Heart left ventricle (tissue), 16 donors: ENCODE data around the gene DYNC1I1. TPM values are rescaled to one million over a fixed set of nuclear protein-coding genes. Genes with fewer than 3 reads are reported as not detected.

ENCODE experiments used
- ATAC-seq, 4 donors: fragments of 200-7000 bp; cut with Tn5 transposase; one replicate each; pipeline ENCODE4 v1.9.1; 2020 to 2022; ENCODE audit warnings: moderate library complexity in 4 of 4, mild to moderate bottlenecking in 3 of 4, moderate number of reproducible peaks in 1 of 4
- DNase-seq, 5 donors: peaks; one replicate each; pipeline ENCODE4 v3.0.0-alpha.2; 2020
- H3K27ac ChIP-seq, 12 donors: fragments of 200-600 bp; sonication (generic) in 4 of 12; one replicate each; pipeline versions ENCODE4 v1.5.0 to v1.8.0; 2016 to 2022; ENCODE audit warnings: mild to moderate bottlenecking in 2 of 12
- H3K27me3 ChIP-seq, 9 donors: fragments of 200-600 bp; sonication (generic) in 2 of 9; one replicate each; pipeline versions ENCODE4 v1.5.1 to v1.8.0; 2016 to 2022; ENCODE audit warnings: mild to moderate bottlenecking in 3 of 9
- H3K36me3 ChIP-seq, 9 donors: fragments of 200-600 bp; sonication (generic) in 2 of 9; one replicate each; pipeline versions ENCODE4 v1.5.0 to v1.8.0; 2018 to 2022; ENCODE audit warnings: mild to moderate bottlenecking in 2 of 9
- H3K4me1 ChIP-seq, 12 donors: fragments of 200-600 bp; sonication (generic) in 4 of 12; one replicate each; pipeline versions ENCODE4 v1.5.0 to v1.8.0; 2016 to 2022; ENCODE audit warnings: mild to moderate bottlenecking in 3 of 12
- H3K4me3 ChIP-seq, 12 donors: fragments of 200-600 bp; sonication (generic) in 4 of 12; one replicate each; pipeline versions ENCODE4 v1.5.0 to v1.8.0; 2017 to 2022; ENCODE audit warnings: mild to moderate bottlenecking in 9 of 12, moderate library complexity in 4 of 12
- H3K9me3 ChIP-seq, 12 donors: fragments of 200-600 bp; sonication (generic) in 4 of 12; one replicate each; pipeline versions ENCODE4 v1.5.0 to v1.8.0; 2016 to 2022; ENCODE audit warnings: mild to moderate bottlenecking in 1 of 12
- POLR2A ChIP-seq, 2 donors: fragments of 450-650 bp; IDR thresholded peaks; one replicate each; pipeline ENCODE4 v1.6.1; 2017; ENCODE audit warnings: antibody characterized with exemption in 2 of 2, mild to moderate bottlenecking in 2 of 2, moderate library complexity in 2 of 2
- WGBS, 4 donors: extraction: QIAGEN DNeasy Blood & Tissue Kit in 2 of 4; methylation state at CpG; one replicate each; pipeline versions ENCODE4 v1.1.5 to v1.1.7; 2013 to 2018; 5-methylcytosine and 5-hydroxymethylcytosine counted together
- intact Hi-C, 10 donors: fragments of 100-400 bp; cut with DNase I; formaldehyde crosslinking; loops; one replicate each; pipeline versions ENCODE4 v1.11.1 to v1.14.2; 2022
- polyA plus RNA-seq, 2 donors: library from polyadenylated mRNA; stranded (reverse); fragments of 200-250 nt; gene quantifications; one replicate each; pipeline ENCODE4 v1.2.3, GENCODE V29; 2013
- total RNA-seq, 9 donors: library from RNA; depleted of rRNA in 2 of 9; stranded (reverse); fragments of >200 nt in 2 of 9; fragmentation: NEBNext Ultra II Directional in 3 of 9; extraction: Animal tissue kit (Norgen Biotek cat#: 25700) in 3 of 9; gene quantifications; one replicate each; pipeline versions ENCODE4 v1.1.0 to v1.2.4, GENCODE V29; 2016 to 2023
- TF ChIP-seq, protein P1 (sequence below), 12 donors: fragments of 200-600 bp; sonication (generic) in 4 of 12; IDR thresholded peaks; one replicate each; pipeline versions ENCODE4 v1.5.0 to v1.8.0; 2018 to 2022; ENCODE audit warnings: antibody characterized with exemption in 12 of 12, mild to moderate bottlenecking in 5 of 12
- donor health status: ischemic (EF 13 %, LVEDD 7.1; RV severe dilation, severe dysfunction).
- donor health status: healthy with polysubstance abuse.
- donor health status: DM: no; HTN: yes; CAD: no.
- donor health status: DM: no; HTN: no; CAD: no.
- donor health status: ischemic (EF 25% LVEDD 6.9; RV normal size, moderate dysfunction).
- donor health status: ischemic (EF 25% LVEDD 5.7; RV mildly dilated, moderate dysfunction).
- donor health status: healthy.
- donor health status: DM: yes; HTN: yes; CAD: no.
- donor health status: ischemic (EF 35%, LVEDD 5.7; RV mildly dilated, moderate dysfunction).
- donor health status: nonischemic (EF 11% LVEDD 7.7; RV severe dilation, severe dysfunction).
- donor health status: DM: yes; HTN: yes; CAD: no.
- donor health status: PGD.
- donor health status: ischemic (EF 29% LVEDD 5.4; RV normal size, mild dysfunction).
- donor health status: nonischemic (EF 23%, LVEDD 6.1; RV moderate dilation, normal function).

Gene DYNC1I1
- total and polyA plus RNA-seq, 11 donors, result 6.1 to 46.8 (median 30.6) TPM

DNA sequence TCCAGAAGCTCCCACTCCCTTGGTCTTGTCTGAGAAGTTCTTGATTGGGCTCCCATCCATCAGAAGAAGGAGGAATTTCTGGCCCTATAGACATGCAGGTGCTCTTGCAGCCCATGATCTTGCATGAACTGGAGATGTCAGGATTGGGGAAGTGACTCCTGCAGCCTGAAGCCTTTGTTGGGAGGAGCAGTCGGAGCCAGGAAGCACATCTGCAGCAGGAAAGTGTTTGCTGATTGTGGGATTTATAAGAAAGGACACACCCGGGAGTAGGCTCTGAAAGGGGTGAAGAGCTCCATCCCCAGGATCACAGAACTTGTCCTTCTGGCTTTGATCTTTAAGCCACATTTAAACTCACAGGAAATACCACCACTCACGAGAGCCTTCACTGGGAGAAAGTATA lies 185.2 kb downstream of the DYNC1I1 start:
- WGBS, 4 donors, result 57 to 75% (median 67%) methylated on average over 3 of the region's 3 CpGs
- TF ChIP-seq, protein P1, sequence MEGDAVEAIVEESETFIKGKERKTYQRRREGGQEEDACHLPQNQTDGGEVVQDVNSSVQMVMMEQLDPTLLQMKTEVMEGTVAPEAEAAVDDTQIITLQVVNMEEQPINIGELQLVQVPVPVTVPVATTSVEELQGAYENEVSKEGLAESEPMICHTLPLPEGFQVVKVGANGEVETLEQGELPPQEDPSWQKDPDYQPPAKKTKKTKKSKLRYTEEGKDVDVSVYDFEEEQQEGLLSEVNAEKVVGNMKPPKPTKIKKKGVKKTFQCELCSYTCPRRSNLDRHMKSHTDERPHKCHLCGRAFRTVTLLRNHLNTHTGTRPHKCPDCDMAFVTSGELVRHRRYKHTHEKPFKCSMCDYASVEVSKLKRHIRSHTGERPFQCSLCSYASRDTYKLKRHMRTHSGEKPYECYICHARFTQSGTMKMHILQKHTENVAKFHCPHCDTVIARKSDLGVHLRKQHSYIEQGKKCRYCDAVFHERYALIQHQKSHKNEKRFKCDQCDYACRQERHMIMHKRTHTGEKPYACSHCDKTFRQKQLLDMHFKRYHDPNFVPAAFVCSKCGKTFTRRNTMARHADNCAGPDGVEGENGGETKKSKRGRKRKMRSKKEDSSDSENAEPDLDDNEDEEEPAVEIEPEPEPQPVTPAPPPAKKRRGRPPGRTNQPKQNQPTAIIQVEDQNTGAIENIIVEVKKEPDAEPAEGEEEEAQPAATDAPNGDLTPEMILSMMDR (IDR thresholded peaks at IDR 0.05), result no peak
- no peak for TF ChIP-seq POLR2A (IDR thresholded peaks at IDR 0.05)
- no peaks in the 10 kb centered on the region for H3K9me3 ChIP-seq
- H3K27ac ChIP-seq, result no peak overlapping the region
- H3K27me3 ChIP-seq, result no peaks in the 10 kb centered on the region
- no peaks in the 10 kb centered on the region for H3K4me1 ChIP-seq
- no peak overlapping the region for H3K4me3 ChIP-seq
- no peaks in the 10 kb centered on the region for H3K36me3 ChIP-seq
- no peak for DNase-seq
- intact Hi-C loops, result no loop called here
- ATAC-seq, result no peak

DNA sequence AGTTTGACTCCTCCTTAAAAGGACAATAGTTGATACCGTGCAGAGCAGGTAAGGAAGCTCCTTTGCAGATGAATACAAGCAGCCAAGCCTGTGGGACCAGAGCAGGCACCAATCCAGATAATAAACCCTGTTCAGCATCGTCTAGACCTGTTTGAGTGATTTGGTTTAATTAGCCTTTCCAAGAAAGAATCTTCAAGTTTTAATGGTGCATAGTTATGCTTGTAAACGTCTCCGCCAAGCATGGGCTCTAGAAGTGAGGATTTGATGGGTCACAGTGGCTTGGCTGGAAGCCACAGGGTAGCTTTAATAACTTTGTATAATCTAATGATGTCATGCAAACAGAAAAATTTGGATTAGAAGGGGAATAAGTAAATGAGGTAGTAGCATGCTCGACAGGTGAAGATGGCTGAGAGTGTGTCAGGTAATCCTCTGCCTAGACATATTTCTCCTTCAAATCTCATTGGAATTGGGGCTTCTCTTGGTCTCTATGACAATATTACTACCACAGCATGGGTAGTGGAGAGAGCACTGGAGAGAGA lies 188.4 kb downstream of the DYNC1I1 start:
- Histone ChIP-seq H3K4me1 (no peaks in the 10 kb centered on the region), H3K36me3 (no peaks in the 10 kb centered on the region), H3K27ac (no peak overlapping the region), H3K27me3 (no peaks in the 10 kb centered on the region), H3K4me3 (no peak overlapping the region), H3K9me3 (no peaks in the 10 kb centered on the region)
- TF ChIP-seq, protein P1 (IDR thresholded peaks at IDR 0.05), result no peak
- TF ChIP-seq POLR2A (IDR thresholded peaks at IDR 0.05), result no peak
- DNase-seq (no peak), ATAC-seq (no peak)
- intact Hi-C loops, result no loop called here
- WGBS, 4 donors, result 78 to 82% (median 80%) methylated on average over 5 of the region's 5 CpGs

DNA sequence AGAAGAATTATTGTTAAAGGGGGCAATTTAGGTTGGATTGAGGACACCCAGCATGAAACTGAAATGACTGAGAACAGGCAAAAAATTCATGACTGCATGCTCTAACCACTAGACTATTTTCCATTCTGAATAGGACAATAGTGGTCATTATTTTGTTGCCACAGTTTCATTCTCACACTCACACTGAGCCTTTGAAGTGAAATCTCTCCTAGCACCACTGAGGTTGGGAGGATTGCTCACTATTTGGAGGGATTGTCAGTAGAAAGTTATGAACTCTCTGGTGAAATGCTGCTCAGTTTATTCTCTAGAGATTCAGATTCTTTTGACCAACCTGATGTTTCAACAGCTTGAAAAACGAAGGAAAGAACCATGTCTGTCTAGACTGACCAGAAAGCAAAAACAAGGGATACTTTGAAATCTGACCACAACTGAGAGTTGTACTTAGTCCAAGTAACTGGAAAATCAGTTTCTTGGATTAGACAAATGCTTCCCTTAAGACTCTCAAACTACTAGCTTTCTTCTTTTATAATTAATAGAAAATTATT lies 191.2 kb downstream of the DYNC1I1 start:
- Histone ChIP-seq H3K27me3 (no peaks in the 10 kb centered on the region), H3K27ac (no peak overlapping the region), H3K9me3 (no peaks in the 10 kb centered on the region), H3K36me3 (no peaks in the 10 kb centered on the region), H3K4me1 (no peaks in the 10 kb centered on the region), H3K4me3 (no peak overlapping the region)
- WGBS, 4 donors, result 26 to 41% (median 31%) methylated on average over 1 of the region's 1 CpG
- DNase-seq (no peak), ATAC-seq (no peak)
- intact Hi-C loops, result no loop called here
- no peak for TF ChIP-seq POLR2A (IDR thresholded peaks at IDR 0.05)
- TF ChIP-seq, protein P1 (IDR thresholded peaks at IDR 0.05), result no peak

DNA sequence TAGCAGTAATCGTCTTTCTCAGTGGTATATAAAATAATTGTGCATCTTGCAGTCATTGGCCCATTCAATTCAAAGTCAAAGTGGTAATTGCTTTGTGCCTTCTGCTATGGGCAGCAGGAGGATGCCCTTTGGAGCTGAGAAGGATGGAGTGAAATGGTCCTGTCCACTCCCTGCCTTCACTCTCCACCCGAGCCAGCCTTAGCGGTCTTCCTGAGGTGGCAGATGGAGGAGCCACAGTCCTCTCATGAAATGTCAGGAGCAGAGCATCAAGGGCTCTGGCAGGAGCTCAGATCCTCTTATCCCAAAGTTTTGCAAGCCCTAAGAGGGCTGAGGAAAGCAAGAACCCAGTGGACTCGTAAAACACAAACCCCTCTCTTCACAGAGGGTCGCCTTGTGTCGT lies 199.4 kb downstream of the DYNC1I1 start:
- ATAC-seq, result no peak
- intact Hi-C loops, result no loop called here
- no peak for DNase-seq
- H3K9me3 ChIP-seq, result no peaks in the 10 kb centered on the region
- no peaks in the 10 kb centered on the region for H3K36me3 ChIP-seq
- no peak overlapping the region for H3K27ac ChIP-seq
- H3K4me3 ChIP-seq, result no peak overlapping the region
- no peak for TF ChIP-seq POLR2A (IDR thresholded peaks at IDR 0.05)
- TF ChIP-seq, protein P1 (IDR thresholded peaks at IDR 0.05), result no peak
- WGBS, 4 donors, result 77 to 88% (median 80%) methylated on average over 6 of the region's 6 CpGs
- H3K4me1 ChIP-seq, result peaks cover 0 to 12% (median 0%) of the 10 kb centered on the region in 12 donors
- no peaks in the 10 kb centered on the region for H3K27me3 ChIP-seq
